ENCODE data around the gene DCBLD2. TPM values are rescaled to one million over a fixed set of nuclear protein-coding genes. Genes with fewer than 3 reads are reported as not detected.

Gene DCBLD2
- polyA plus RNA-seq, 2 donors: 2.5 to 3.0 TPM

Other genes with a start within 250 kb of the DCBLD2 start
- gene ST3GAL6, start 138.4 kb downstream of the DCBLD2 start, polyA plus RNA-seq: 1 to 10 TPM; 1.8 to 4.6 TPM

Measured in esophagus (tissue), 2 donors.